Tibial artery (tissue), 4 donors: ENCODE results near the gene FBXO46.
"Not testable (repeated sequence)": the region's sequence is repeated elsewhere in the genome, so short reads cannot be mapped to it uniquely, and the experiment has no call there.

ENCODE experiments used
- DNase-seq, 2 donors: peaks; one replicate each; pipeline ENCODE4 v3.0.0-alpha.2; 2019
- H3K27ac ChIP-seq, 2 donors: fragments of 200-600 bp; sonication (generic) in 1 of 2; 1 replicate in 1 of 2; 2 replicates in 1 of 2; pipeline ENCODE4 v1.5.1; 2018 to 2019; ENCODE audit warnings: mild to moderate bottlenecking in 1 of 2
- H3K27me3 ChIP-seq, 2 donors: fragments of 200-600 bp; sonication (generic) in 1 of 2; one replicate each; pipeline versions ENCODE4 v1.5.1 to v1.6.0; 2016 to 2019
- H3K36me3 ChIP-seq, 3 donors: fragments of 200-600 bp; sonication (generic) in 2 of 3; one replicate each; pipeline ENCODE4 v1.5.1; 2016 to 2019; ENCODE audit warnings: mild to moderate bottlenecking in 2 of 3
- H3K4me1 ChIP-seq, 4 donors: fragments of 200-600 bp; sonication (generic) in 2 of 4; 1 replicate in 3 of 4; 2 replicates in 1 of 4; pipeline ENCODE4 v1.5.1; 2016 to 2019
- H3K4me3 ChIP-seq, 2 donors: fragments of 200-600 bp; sonication (generic) in 1 of 2; 1 replicate in 1 of 2; 2 replicates in 1 of 2; pipeline ENCODE4 v1.5.1; 2018 to 2019; ENCODE audit warnings: mild to moderate bottlenecking in 2 of 2
- H3K9me3 ChIP-seq, 3 donors: fragments of 200-600 bp; sonication (generic) in 1 of 3; one replicate each; pipeline ENCODE4 v1.5.1; 2016 to 2019
- intact Hi-C: fragments of 100-400 bp; cut with DNase I; formaldehyde crosslinking; loops from one replicate; pipeline ENCODE4 v1.15.0; 2023; ENCODE audit warnings: low total_unique reads
- TF ChIP-seq, protein P1 (sequence below), 2 experiments: fragments of 200-600 bp in 1 of 2; fragments of 450-650 bp in 1 of 2; IDR thresholded peaks; one replicate each; pipeline ENCODE4 v1.5.1; 2017 to 2019; ENCODE audit warnings: antibody characterized with exemption in 2 of 2, mild to moderate bottlenecking in 1 of 2, moderate library complexity in 1 of 2

The FBXO46 gene

DNA sequence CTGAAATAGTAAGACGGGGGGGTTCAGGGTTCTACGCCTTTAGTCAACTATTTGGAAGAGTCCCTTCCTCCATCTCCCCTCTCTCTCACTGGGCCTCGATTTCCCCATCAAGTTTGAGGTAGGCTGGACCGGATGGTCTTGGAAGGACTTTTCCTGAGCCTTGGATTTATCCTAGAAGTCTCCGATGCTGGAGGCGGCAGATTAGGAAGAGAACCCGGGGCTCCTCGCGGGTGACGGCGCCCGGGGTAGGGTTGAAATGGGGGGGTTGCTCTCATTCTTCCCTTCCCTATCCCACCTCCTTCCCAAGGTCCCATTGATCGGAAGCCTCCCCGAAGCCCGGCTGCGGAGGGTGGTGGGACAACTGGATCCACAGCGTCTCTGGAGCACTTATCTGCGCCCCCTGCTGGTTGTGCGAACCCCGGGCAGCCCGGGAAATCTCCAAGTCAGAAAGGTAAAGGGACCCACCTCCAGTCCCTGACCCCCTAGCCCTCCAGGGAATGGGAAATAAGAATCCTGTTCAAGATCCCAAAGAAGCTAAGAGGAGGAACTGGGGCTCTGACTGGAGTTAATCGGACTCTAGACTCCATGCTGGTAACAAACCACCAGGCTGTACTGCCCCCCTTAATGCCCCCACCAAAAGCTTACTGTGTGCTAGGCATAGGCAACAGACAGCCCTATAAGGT, 37.4 kb downstream of the FBXO46 start:
- TF ChIP-seq, protein P1, sequence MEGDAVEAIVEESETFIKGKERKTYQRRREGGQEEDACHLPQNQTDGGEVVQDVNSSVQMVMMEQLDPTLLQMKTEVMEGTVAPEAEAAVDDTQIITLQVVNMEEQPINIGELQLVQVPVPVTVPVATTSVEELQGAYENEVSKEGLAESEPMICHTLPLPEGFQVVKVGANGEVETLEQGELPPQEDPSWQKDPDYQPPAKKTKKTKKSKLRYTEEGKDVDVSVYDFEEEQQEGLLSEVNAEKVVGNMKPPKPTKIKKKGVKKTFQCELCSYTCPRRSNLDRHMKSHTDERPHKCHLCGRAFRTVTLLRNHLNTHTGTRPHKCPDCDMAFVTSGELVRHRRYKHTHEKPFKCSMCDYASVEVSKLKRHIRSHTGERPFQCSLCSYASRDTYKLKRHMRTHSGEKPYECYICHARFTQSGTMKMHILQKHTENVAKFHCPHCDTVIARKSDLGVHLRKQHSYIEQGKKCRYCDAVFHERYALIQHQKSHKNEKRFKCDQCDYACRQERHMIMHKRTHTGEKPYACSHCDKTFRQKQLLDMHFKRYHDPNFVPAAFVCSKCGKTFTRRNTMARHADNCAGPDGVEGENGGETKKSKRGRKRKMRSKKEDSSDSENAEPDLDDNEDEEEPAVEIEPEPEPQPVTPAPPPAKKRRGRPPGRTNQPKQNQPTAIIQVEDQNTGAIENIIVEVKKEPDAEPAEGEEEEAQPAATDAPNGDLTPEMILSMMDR (IDR thresholded peaks at IDR 0.05) = peak; percentile 77 to 84
- peak overlapping the region; percentile 82 to 85 for H3K4me3 ChIP-seq
- intact Hi-C loops = no loop called here

DNA sequence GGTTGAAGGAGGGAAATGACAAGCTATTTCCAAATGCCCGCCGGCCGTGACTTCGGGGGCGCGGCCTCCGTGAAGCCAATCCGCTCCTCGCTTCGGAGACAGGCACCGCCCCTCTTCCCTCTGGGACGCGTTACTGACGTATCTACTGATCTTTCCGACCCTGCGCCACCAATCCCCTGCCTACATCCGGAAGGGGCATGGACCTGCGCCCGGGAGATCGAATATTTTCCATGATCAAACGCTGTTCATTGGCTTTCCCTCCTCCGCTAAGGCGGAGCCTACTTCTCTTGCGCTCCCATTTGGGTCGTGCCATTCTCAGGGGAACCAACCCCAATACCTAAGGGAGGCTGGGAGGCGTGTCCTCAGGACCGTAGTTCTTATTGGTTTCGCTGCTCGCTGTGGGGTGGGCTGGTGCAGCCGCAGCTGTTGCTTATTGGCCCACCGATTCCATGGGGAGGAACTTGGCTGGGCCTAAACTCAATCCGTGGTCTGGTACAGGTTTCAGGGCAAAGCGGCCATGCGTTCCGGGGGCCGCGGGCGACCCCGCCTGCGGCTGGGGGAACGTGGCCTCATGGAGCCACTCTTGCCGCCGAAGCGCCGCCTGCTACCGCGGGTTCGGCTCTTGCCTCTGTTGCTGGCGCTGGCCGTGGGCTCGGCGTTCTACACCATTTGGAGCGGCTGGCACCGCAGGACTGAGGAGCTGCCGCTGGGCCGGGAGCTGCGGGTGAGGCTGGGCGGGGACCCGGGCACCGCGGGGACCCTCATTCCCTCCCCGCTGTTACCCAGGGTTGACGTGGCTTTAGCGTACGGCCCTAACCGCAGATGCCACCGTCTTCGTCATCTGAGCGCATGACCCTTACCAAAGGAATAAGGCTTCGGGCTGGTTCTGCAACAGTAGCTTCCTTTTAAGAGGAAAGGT, 38.2 kb downstream of the FBXO46 start, which contains the start of gene QPCTL:
Gene QPCTL, plus strand, starts transcription at position 480 of the 919 bp plus-strand sequence. Its CDS starts 38 bp downstream, at position 518.
- Histone ChIP-seq H3K36me3 (peaks cover 11 to 29% (median 20%) of the 10 kb centered on the region in 3 donors), H3K9me3 (no peaks in the 10 kb centered on the region), H3K27ac (peak within 1 kb of the TSS; percentile 80 to 96), H3K4me1 (peaks cover 0 to 22% (median 16%) of the 10 kb centered on the region in 4 donors), H3K4me3 (peak within 1 kb of the TSS; percentile 82 to 85), H3K27me3 (no peaks in the 10 kb centered on the region)
- intact Hi-C loops = no loop called here
- TF ChIP-seq, protein P1 (IDR thresholded peaks at IDR 0.05) = peak in 1 of 2 experiments; percentile 8
- peak; percentile 98 to 99 for DNase-seq

More for the DNA sequence above, 37.4 kb downstream of the FBXO46 start:
- H3K36me3 ChIP-seq = peaks cover 3 to 21% (median 12%) of the 10 kb centered on the region in 3 donors
- H3K9me3 ChIP-seq = no peaks in the 10 kb centered on the region
- peaks cover 0 to 22% (median 16%) of the 10 kb centered on the region in 4 donors for H3K4me1 ChIP-seq
- no peaks in the 10 kb centered on the region for H3K27me3 ChIP-seq
- peak; percentile 80 to 86 for DNase-seq
- H3K27ac ChIP-seq = peak overlapping the region; percentile 80 to 96

GRCh38 chr19:45691516-45692186, 39.0 kb downstream of the FBXO46 start, which contains the start of gene SNRPD2:
TSS of gene SNRPD2 (minus strand) at chr19:45691953. CDS start at chr19:45691888, 65 bp downstream.
- Histone ChIP-seq H3K4me1 (peaks cover 0 to 22% (median 16%) of the 10 kb centered on the region in 4 donors), H3K36me3 (peaks cover 19 to 37% (median 28%) of the 10 kb centered on the region in 3 donors), H3K4me3 (peak within 1 kb of the TSS; percentile 82 to 85), H3K9me3 (no peaks in the 10 kb centered on the region), H3K27me3 (no peaks in the 10 kb centered on the region), H3K27ac (peak within 1 kb of the TSS; percentile 80 to 96)
- DNase-seq = peak; percentile 94 to 96
- TF ChIP-seq, protein P1 (IDR thresholded peaks at IDR 0.05) = no peak
- intact Hi-C loops = no loop called here

GRCh38 chr19:45687599-45687998, 43.1 kb downstream of the FBXO46 start:
- Histone ChIP-seq H3K27ac (no peak overlapping the region), H3K36me3 (peaks cover 36 to 56% (median 37%) of the 10 kb centered on the region in 3 donors), H3K27me3 (no peaks in the 10 kb centered on the region), H3K4me3 (no peak overlapping the region), H3K9me3 (no peaks in the 10 kb centered on the region), H3K4me1 (peaks cover 0 to 12% (median 8%) of the 10 kb centered on the region in 4 donors)
- intact Hi-C loops = no loop called here
- DNase-seq = no peak
- TF ChIP-seq, protein P1 (IDR thresholded peaks at IDR 0.05) = no peak

DNA sequence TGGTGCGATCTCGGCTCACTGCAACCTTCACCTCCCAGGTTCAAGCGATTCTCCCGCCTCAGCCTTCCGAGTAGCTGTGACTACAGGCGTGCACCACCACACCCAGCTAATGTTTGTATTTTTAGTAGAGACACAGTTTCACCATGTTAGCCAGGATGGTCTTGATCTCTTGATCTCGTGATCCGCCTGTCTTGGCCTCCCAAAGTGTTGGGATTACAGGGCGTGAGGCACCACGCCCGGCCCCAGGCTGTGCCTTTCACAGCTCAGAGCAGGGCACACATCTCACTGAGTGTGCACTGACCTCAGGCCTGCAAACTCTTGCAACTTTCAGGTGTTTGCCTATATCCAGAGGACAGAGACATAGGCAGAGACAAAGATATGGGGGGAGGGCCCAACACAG, 45.7 kb downstream of the FBXO46 start:
- intact Hi-C loops, H3K27me3 ChIP-seq, H3K4me3 ChIP-seq, H3K27ac ChIP-seq, H3K9me3 ChIP-seq, DNase-seq: not testable (repeated sequence)
- Histone ChIP-seq H3K36me3 (peaks cover 36 to 56% (median 37%) of the 10 kb centered on the region in 3 donors), H3K4me1 (peaks cover 0 to 14% (median 11%) of the 10 kb centered on the region in 4 donors)
